Omental fat pad (tissue), 4 donors: ENCODE results near the gene MAST4. TPM values are rescaled to one million over a fixed set of nuclear protein-coding genes. Genes with fewer than 3 reads are reported as not detected.
"Not testable (repeated sequence)": the region's sequence is repeated elsewhere in the genome, so short reads cannot be mapped to it uniquely, and the experiment has no call there.

Experiments used
- ATAC-seq: fragments of 150-250 bp; one replicate; pipeline ENCODE4 v1.9.1; 2016; ENCODE audit warnings: mild to moderate bottlenecking, moderate library complexity; ENCODE audit not compliant: low FRiP score
- DNase-seq: peaks from one replicate; pipeline ENCODE4 v3.0.0-alpha.2; 2019; ENCODE audit warnings: low spot score
- total RNA-seq, 4 donors: library from RNA; depleted of rRNA; stranded (reverse); fragments of >200 nt; gene quantifications; one replicate each; pipeline ENCODE4 v1.1.0, GENCODE V29; 2016
- TF ChIP-seq, protein P1 (sequence below), 3 donors: fragments of 450-650 bp; IDR thresholded peaks; one replicate each; pipeline ENCODE4 v1.5.1; 2016 to 2017; ENCODE audit warnings: antibody characterized with exemption in 3 of 3, mild to moderate bottlenecking in 3 of 3, moderate library complexity in 2 of 3

Gene MAST4
- total RNA-seq, 4 donors from 2014 or later: 52.2 to 76.8 (median 57.3) TPM

DNA sequence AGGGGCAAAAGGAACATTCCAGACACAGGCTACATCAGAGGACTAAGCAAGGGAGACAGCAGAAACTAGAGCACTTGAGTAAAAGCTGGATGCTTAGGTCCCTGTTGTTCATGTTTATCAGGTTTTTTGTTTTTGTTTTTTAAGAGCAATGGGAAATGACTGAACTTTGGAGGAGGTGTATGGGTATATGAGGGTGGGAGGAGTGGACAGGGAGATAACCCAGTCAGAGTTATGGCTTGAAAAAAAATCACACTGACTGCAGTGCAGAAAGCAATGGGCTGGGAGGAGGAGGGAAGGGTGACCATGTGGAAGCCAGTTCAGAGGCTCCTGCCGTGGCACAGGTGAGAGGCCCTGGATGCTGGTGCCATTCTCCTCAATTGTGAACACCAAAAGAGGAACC lies 522.8 kb downstream of the MAST4 start:
- ATAC-seq (no peak), DNase-seq (no peak)
- TF ChIP-seq, protein P1, sequence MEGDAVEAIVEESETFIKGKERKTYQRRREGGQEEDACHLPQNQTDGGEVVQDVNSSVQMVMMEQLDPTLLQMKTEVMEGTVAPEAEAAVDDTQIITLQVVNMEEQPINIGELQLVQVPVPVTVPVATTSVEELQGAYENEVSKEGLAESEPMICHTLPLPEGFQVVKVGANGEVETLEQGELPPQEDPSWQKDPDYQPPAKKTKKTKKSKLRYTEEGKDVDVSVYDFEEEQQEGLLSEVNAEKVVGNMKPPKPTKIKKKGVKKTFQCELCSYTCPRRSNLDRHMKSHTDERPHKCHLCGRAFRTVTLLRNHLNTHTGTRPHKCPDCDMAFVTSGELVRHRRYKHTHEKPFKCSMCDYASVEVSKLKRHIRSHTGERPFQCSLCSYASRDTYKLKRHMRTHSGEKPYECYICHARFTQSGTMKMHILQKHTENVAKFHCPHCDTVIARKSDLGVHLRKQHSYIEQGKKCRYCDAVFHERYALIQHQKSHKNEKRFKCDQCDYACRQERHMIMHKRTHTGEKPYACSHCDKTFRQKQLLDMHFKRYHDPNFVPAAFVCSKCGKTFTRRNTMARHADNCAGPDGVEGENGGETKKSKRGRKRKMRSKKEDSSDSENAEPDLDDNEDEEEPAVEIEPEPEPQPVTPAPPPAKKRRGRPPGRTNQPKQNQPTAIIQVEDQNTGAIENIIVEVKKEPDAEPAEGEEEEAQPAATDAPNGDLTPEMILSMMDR (IDR thresholded peaks at IDR 0.05): no peak

DNA sequence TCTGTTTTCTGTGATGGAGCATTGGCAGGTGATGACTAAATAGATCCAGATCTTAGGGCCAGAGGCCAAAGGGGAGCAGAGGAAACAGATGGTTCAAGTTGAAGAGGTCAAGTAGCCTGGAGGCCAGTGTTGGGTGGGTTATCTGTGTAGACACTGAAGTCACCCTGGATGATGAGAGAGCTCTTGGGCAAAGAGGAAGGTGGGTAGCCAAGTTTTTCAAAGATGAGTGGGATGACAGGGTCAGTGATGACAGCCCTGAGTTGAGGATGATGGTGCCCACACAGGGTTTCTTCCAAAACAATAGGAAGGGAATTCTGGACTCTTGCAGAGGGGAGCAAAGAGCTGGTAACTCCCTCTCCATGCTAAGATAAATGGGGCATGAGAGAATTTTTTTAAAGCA lies 523.8 kb downstream of the MAST4 start:
- ATAC-seq: no peak
- DNase-seq: no peak
- TF ChIP-seq, protein P1 (IDR thresholded peaks at IDR 0.05): no peak

DNA sequence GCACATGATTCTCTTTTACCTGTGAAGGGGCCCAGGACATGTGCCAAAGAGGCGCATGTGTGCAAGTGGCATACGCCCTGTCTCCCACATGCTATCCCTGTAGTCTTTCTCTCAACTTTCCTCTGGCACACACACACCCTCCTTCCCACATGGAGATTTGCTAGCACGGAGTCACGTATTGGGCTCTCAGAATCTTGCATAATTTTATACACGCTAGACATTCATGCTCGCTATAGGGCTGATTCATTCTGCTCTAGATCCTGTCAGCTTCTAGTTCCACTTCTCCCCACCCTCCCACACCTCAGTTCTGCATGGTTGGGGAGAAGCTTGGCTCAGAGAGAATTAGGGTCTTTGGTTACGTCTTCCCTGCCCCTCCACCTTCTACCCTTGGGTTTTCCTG lies 527.6 kb downstream of the MAST4 start:
- TF ChIP-seq, protein P1 (IDR thresholded peaks at IDR 0.05): no peak
- DNase-seq (no peak), ATAC-seq (no peak)

GRCh38 chr5:67124556-67124955 lies 528.4 kb downstream of the MAST4 start:
- ATAC-seq: no peak
- TF ChIP-seq, protein P1 (IDR thresholded peaks at IDR 0.05): no peak
- DNase-seq: no peak

- not testable (repeated sequence) for ATAC-seq, DNase-seq
Observed at GRCh38 chr5:67127347-67127895, 531.2 kb downstream of the MAST4 start.

DNA sequence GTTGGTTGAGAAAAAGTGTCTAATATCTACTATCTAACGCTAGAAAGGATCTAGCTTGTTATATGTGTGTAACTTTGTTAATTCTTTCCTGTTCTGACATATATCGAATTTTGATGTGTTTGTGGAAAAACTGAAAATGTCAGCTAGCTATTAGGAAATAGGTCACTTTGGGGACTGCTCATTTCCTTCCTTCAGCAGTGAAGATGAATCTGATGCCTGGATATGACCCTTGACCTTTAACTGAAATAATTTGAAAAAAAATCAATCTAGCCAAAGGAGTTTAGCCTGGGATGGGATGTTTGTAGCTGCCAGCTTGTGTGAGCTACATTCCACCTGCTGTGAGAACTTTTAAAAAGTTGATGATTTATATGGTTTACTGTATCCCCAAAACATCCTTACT lies 533.6 kb downstream of the MAST4 start:
- DNase-seq: no peak
- no peak for ATAC-seq
- TF ChIP-seq, protein P1 (IDR thresholded peaks at IDR 0.05): no peak

DNA sequence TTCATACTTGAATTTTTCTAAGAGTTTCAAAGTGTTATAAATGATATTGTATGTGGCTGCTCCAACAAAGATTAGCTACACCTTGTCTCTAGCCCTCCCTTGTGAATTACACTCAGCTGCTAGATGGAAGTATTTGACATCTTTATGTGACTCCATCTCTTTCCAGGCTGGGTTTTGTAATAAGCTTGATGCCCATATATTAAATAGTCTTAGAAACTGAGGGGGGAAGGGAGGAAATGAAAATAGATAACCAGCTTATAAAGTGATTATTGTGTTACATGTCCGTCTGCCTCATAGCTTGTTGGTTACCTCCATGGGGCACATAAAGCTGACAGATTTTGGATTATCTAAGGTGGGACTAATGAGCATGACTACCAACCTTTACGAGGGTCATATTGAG lies 537.0 kb downstream of the MAST4 start:
- DNase-seq: no peak
- no peak for ATAC-seq
- TF ChIP-seq, protein P1 (IDR thresholded peaks at IDR 0.05): no peak

DNA sequence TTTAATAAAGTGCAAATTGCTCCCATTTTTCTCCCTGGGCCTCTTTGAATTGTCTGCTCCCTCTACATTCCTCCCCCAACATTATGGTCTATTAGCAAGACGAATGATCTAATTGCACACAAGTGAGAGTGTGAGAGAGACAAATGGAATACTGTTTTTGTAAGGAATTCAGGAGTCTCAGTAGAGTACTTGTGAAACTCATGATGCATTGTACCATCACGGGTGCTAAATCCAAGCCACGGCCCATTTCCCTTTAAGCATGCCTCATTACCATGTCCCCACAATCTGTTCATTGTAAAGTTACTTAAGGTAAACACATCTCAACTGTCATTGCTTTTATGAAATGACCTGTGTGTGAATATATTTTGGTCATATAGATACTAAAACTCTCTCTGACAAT lies 537.6 kb downstream of the MAST4 start:
- ATAC-seq: no peak
- TF ChIP-seq, protein P1 (IDR thresholded peaks at IDR 0.05): no peak
- DNase-seq: no peak
